Measurements from ENCODE around the gene ATP6AP1.

Gene ATP6AP1

GRCh38 chrX:154457491-154458115, 29.1 kb downstream of the ATP6AP1 start:
- Histone ChIP-seq H2AFZ (ENCODE audit: low read length, unreplicated experiment) (no peak overlapping the region), H3K36me3 (ENCODE audit: insufficient read depth, low read length) (no peaks in the 10 kb centered on the region), H3K4me3 (ENCODE audit: low read depth, low read length) (peak overlapping the region; percentile 91), H3K4me1 (ENCODE audit: control insufficient read depth, insufficient read depth, low read length, unreplicated experiment) (no peaks in the 10 kb centered on the region), H3K79me2 (ENCODE audit: control insufficient read depth, insufficient read depth, low read length, unreplicated experiment) (peaks cover 36% of the 10 kb centered on the region), H3K27ac (ENCODE audit: low read depth, low read length) (peak overlapping the region; percentile 60; the same call in 1 of the 2 replicates), H3K27me3 (ENCODE audit: insufficient read depth, low read length) (no peaks in the 10 kb centered on the region)

- H3K36me3 ChIP-seq (ENCODE audit: insufficient read depth, low read length): no peaks in the 10 kb centered on the region
- no peaks in the 10 kb centered on the region for H3K4me1 ChIP-seq (ENCODE audit: control insufficient read depth, insufficient read depth, low read length, unreplicated experiment)
- H2AFZ ChIP-seq (ENCODE audit: low read length, unreplicated experiment): no peak within 1 kb of the TSS
- peak within 1 kb of the TSS; percentile 91 for H3K4me3 ChIP-seq (ENCODE audit: low read depth, low read length)
- no peaks in the 10 kb centered on the region for H3K27me3 ChIP-seq (ENCODE audit: insufficient read depth, low read length)
- peaks cover 36% of the 10 kb centered on the region for H3K79me2 ChIP-seq (ENCODE audit: control insufficient read depth, insufficient read depth, low read length, unreplicated experiment)
- H3K27ac ChIP-seq (ENCODE audit: low read depth, low read length): peak within 1 kb of the TSS; percentile 60; the same call in 1 of the 2 replicates
Observed at GRCh38 chrX:154458116-154458953, 29.9 kb downstream of the ATP6AP1 start, which contains the start of gene PLXNA3. PLXNA3 (plus strand) TSS chrX:154458281; CDS start chrX:154460184, 1,903 bp downstream.

- Histone ChIP-seq H3K27ac (ENCODE audit: low read depth, low read length) (no peak overlapping the region), H2AFZ (ENCODE audit: low read length, unreplicated experiment) (no peak overlapping the region), H3K36me3 (ENCODE audit: insufficient read depth, low read length) (no peaks in the 10 kb centered on the region), H3K27me3 (ENCODE audit: insufficient read depth, low read length) (no peaks in the 10 kb centered on the region), H3K4me1 (ENCODE audit: control insufficient read depth, insufficient read depth, low read length, unreplicated experiment) (no peaks in the 10 kb centered on the region), H3K4me3 (ENCODE audit: low read depth, low read length) (peak overlapping the region; percentile 91), H3K79me2 (ENCODE audit: control insufficient read depth, insufficient read depth, low read length, unreplicated experiment) (peaks cover 36% of the 10 kb centered on the region)
Observed at GRCh38 chrX:154458954-154459778, 30.7 kb downstream of the ATP6AP1 start.

GRCh38 chrX:154459832-154460231, 31.4 kb downstream of the ATP6AP1 start:
- Histone ChIP-seq H3K36me3 (ENCODE audit: insufficient read depth, low read length) (no peaks in the 10 kb centered on the region), H3K27me3 (ENCODE audit: insufficient read depth, low read length) (no peaks in the 10 kb centered on the region), H3K4me1 (ENCODE audit: control insufficient read depth, insufficient read depth, low read length, unreplicated experiment) (no peaks in the 10 kb centered on the region), H2AFZ (ENCODE audit: low read length, unreplicated experiment) (no peak overlapping the region), H3K4me3 (ENCODE audit: low read depth, low read length) (peak overlapping the region; percentile 91), H3K79me2 (ENCODE audit: control insufficient read depth, insufficient read depth, low read length, unreplicated experiment) (peaks cover 36% of the 10 kb centered on the region), H3K27ac (ENCODE audit: low read depth, low read length) (no peak overlapping the region)

- no peaks in the 10 kb centered on the region for H3K4me1 ChIP-seq (ENCODE audit: control insufficient read depth, insufficient read depth, low read length, unreplicated experiment)
- peaks cover 36% of the 10 kb centered on the region for H3K79me2 ChIP-seq (ENCODE audit: control insufficient read depth, insufficient read depth, low read length, unreplicated experiment)
- no peak overlapping the region for H2AFZ ChIP-seq (ENCODE audit: low read length, unreplicated experiment)
- H3K27me3 ChIP-seq (ENCODE audit: insufficient read depth, low read length): no peaks in the 10 kb centered on the region
- no peaks in the 10 kb centered on the region for H3K36me3 ChIP-seq (ENCODE audit: insufficient read depth, low read length)
- no peak overlapping the region for H3K27ac ChIP-seq (ENCODE audit: low read depth, low read length)
- H3K4me3 ChIP-seq (ENCODE audit: low read depth, low read length): peak overlapping the region; percentile 91
Observed at GRCh38 chrX:154460326-154460725, 31.8 kb downstream of the ATP6AP1 start.

GRCh38 chrX:154462396-154462795, 33.9 kb downstream of the ATP6AP1 start:
- no peak overlapping the region for H3K4me3 ChIP-seq (ENCODE audit: low read depth, low read length)
- H3K36me3 ChIP-seq (ENCODE audit: insufficient read depth, low read length): no peaks in the 10 kb centered on the region
- H3K27me3 ChIP-seq (ENCODE audit: insufficient read depth, low read length): no peaks in the 10 kb centered on the region
- H2AFZ ChIP-seq (ENCODE audit: low read length, unreplicated experiment): no peak overlapping the region
- H3K27ac ChIP-seq (ENCODE audit: low read depth, low read length): no peak overlapping the region
- peaks cover 36% of the 10 kb centered on the region for H3K79me2 ChIP-seq (ENCODE audit: control insufficient read depth, insufficient read depth, low read length, unreplicated experiment)
- no peaks in the 10 kb centered on the region for H3K4me1 ChIP-seq (ENCODE audit: control insufficient read depth, insufficient read depth, low read length, unreplicated experiment)

- H3K27ac ChIP-seq (ENCODE audit: low read depth, low read length): no peak overlapping the region
- no peaks in the 10 kb centered on the region for H3K36me3 ChIP-seq (ENCODE audit: insufficient read depth, low read length)
- H3K4me3 ChIP-seq (ENCODE audit: low read depth, low read length): no peak overlapping the region
- H3K4me1 ChIP-seq (ENCODE audit: control insufficient read depth, insufficient read depth, low read length, unreplicated experiment): no peaks in the 10 kb centered on the region
- peaks cover 30% of the 10 kb centered on the region for H3K79me2 ChIP-seq (ENCODE audit: control insufficient read depth, insufficient read depth, low read length, unreplicated experiment)
- H3K27me3 ChIP-seq (ENCODE audit: insufficient read depth, low read length): no peaks in the 10 kb centered on the region
- H2AFZ ChIP-seq (ENCODE audit: low read length, unreplicated experiment): no peak overlapping the region
Observed at GRCh38 chrX:154463611-154464220, 35.2 kb downstream of the ATP6AP1 start.

- Histone ChIP-seq H3K27me3 (ENCODE audit: insufficient read depth, low read length) (no peaks in the 10 kb centered on the region), H3K36me3 (ENCODE audit: insufficient read depth, low read length) (no peaks in the 10 kb centered on the region), H3K79me2 (ENCODE audit: control insufficient read depth, insufficient read depth, low read length, unreplicated experiment) (peaks cover 19% of the 10 kb centered on the region), H3K4me3 (ENCODE audit: low read depth, low read length) (no peak overlapping the region), H3K4me1 (ENCODE audit: control insufficient read depth, insufficient read depth, low read length, unreplicated experiment) (no peaks in the 10 kb centered on the region), H3K27ac (ENCODE audit: low read depth, low read length) (no peak overlapping the region), H2AFZ (ENCODE audit: low read length, unreplicated experiment) (no peak overlapping the region)
Observed at GRCh38 chrX:154464806-154465365, 36.4 kb downstream of the ATP6AP1 start.

- Histone ChIP-seq H3K79me2 (ENCODE audit: control insufficient read depth, insufficient read depth, low read length, unreplicated experiment) (peaks cover 11% of the 10 kb centered on the region), H3K36me3 (ENCODE audit: insufficient read depth, low read length) (no peaks in the 10 kb centered on the region), H2AFZ (ENCODE audit: low read length, unreplicated experiment) (no peak overlapping the region)
Observed at GRCh38 chrX:154465601-154466000, 37.1 kb downstream of the ATP6AP1 start.

GRCh38 chrX:154466036-154466435, 37.6 kb downstream of the ATP6AP1 start:
- Histone ChIP-seq H3K4me1 (ENCODE audit: control insufficient read depth, insufficient read depth, low read length, unreplicated experiment) (no peaks in the 10 kb centered on the region), H3K4me3 (ENCODE audit: low read depth, low read length) (no peak overlapping the region), H3K27me3 (ENCODE audit: insufficient read depth, low read length) (no peaks in the 10 kb centered on the region), H2AFZ (ENCODE audit: low read length, unreplicated experiment) (no peak overlapping the region), H3K27ac (ENCODE audit: low read depth, low read length) (no peak overlapping the region), H3K36me3 (ENCODE audit: insufficient read depth, low read length) (no peaks in the 10 kb centered on the region), H3K79me2 (ENCODE audit: control insufficient read depth, insufficient read depth, low read length, unreplicated experiment) (peaks cover 7% of the 10 kb centered on the region)

More at GRCh38 chrX:154465601-154466000, 37.1 kb downstream of the ATP6AP1 start:
- Histone ChIP-seq H3K4me1 (ENCODE audit: control insufficient read depth, insufficient read depth, low read length, unreplicated experiment) (no peaks in the 10 kb centered on the region), H3K27me3 (ENCODE audit: insufficient read depth, low read length) (no peaks in the 10 kb centered on the region), H3K4me3 (ENCODE audit: low read depth, low read length) (no peak overlapping the region), H3K27ac (ENCODE audit: low read depth, low read length) (no peak overlapping the region)

All from ACC112 (cell line).